PFSK-1 (cell line): ENCODE results near the gene ARHGAP5.

Source experiments
- FOXP2 ChIP-seq: optimal IDR thresholded peaks from 2 replicates; pipeline ENCODE3; 2011; ENCODE audit warnings: borderline replicate concordance, control low read depth, inconsistent platforms; ENCODE audit not compliant: insufficient read depth; ENCODE audit errors: extremely low read length, extremely low read depth
- POLR2AphosphoS5 ChIP-seq: IDR thresholded peaks from 2 replicates; pipeline ENCODE4 v1.6.1; 2012; ENCODE audit warnings: low read depth, mild to moderate bottlenecking, control low read depth, low read length, moderate library complexity
- REST ChIP-seq, 2 experiments: IDR thresholded peaks; 2 replicates each; pipeline versions ENCODE4 v1.6.1 to v1.8.0; 2011 to 2012; ENCODE audit warnings: low read depth in 2 of 2, low read length in 2 of 2, control low read depth in 1 of 2, inconsistent platforms in 1 of 2, mild to moderate bottlenecking in 1 of 2, moderate library complexity in 1 of 2; ENCODE audit not compliant: insufficient read depth in 1 of 2
- SIN3A ChIP-seq: IDR thresholded peaks from 2 replicates; pipeline ENCODE4 v1.6.1; 2012; ENCODE audit warnings: mild to moderate bottlenecking, low read length, moderate library complexity, borderline replicate concordance; ENCODE audit not compliant: insufficient read depth
- TAF1 ChIP-seq: IDR thresholded peaks from 2 replicates; pipeline ENCODE4 v1.6.1; 2012; ENCODE audit warnings: low read length, control low read depth, borderline replicate concordance; ENCODE audit not compliant: insufficient read depth

ARHGAP5 gene

DNA sequence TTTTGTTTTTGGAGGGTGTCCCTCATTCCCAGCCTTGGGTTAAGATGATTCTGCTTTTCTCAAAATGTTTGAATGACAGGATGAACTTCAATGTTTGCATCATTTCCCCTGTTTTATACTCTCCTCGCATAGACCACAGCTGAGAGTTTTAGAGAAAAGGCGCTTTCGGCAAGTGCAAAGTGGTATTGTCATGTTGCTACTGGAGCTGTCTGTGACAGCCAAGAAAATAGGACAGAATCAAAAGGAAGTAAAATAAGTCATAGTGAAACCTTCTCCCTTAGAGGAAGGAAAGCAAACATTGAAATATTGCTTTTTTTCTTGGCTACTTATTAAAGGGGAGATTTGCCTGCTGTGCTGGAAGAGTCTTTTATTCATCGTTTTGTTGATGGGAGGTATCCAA is 33.5 kb upstream of the ARHGAP5 start:
- TF ChIP-seq REST (IDR thresholded peaks at IDR 0.05; ENCODE audit: insufficient read depth in 1 of 2, low read depth in 2 of 2, low read length in 2 of 2) (no peak), TAF1 (no peak), POLR2AphosphoS5 (no peak), FOXP2 (no peak), SIN3A (no peak)

DNA sequence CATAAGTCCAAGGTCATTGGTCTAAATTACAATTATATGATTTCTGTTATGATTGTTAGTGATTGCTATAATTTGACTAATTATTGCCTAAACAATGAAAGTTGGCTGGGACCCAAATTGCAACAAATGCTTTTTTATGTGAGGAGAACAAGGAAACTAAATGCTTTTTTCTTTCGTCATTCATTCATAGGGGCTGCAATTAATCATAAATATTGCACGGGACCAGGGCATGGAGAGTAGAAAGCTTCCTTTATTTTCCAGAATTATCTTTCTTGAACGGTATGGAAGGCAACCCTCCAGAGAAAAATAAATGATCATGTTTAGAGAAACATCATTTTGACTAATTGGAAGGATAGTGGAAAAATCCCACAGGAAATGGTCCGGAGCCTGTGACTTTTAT is 32.6 kb upstream of the ARHGAP5 start:
- TF ChIP-seq POLR2AphosphoS5: no peak
- TF ChIP-seq SIN3A: no peak
- TF ChIP-seq FOXP2: no peak
- TF ChIP-seq TAF1: no peak
- no peak for TF ChIP-seq REST (IDR thresholded peaks at IDR 0.05; ENCODE audit: insufficient read depth in 1 of 2, low read depth in 2 of 2, low read length in 2 of 2)

GRCh38 chr14:32047791-32048190 is 29.3 kb upstream of the ARHGAP5 start:
- TF ChIP-seq FOXP2 (no peak), SIN3A (no peak), REST (IDR thresholded peaks at IDR 0.05; ENCODE audit: insufficient read depth in 1 of 2, low read depth in 2 of 2, low read length in 2 of 2) (no peak), TAF1 (no peak), POLR2AphosphoS5 (no peak)

DNA sequence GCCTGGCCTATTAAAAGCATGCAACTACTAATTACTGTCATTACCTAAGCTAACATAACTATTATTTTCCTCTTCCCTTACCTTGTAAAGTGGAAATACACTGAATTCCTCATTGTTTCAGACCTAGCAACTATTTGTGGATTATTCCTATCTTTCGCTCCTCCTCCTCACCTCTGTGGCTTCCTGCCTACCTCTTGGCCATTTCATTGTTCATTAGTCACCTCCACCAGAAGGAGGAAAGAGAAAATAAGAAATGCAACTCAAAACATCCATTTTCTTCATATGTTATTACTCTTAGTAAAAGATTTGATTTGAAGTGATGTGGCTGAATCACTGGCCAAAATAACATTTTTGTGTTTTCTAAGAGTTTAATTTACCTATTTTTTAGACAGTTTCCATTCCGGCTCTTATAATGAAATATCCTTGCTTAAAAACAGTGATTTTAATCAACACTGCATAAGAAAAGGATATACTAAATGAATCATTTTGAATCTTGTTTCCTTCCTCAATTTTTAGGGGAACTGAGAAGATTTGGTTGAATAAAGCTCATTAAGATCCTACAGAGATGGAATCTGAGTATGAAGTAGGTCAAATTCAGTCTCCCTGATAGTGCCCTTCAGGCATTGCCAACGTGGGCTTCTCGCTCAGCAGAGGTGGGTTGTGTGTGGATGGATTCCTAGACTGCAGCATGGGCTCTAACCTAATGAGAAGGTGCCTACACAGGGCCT is 27.6 kb upstream of the ARHGAP5 start:
- TF ChIP-seq REST (IDR thresholded peaks at IDR 0.05; ENCODE audit: insufficient read depth in 1 of 2, low read depth in 2 of 2, low read length in 2 of 2): no peak
- no peak for TF ChIP-seq POLR2AphosphoS5
- no peak for TF ChIP-seq FOXP2
- no peak for TF ChIP-seq TAF1
- no peak for TF ChIP-seq SIN3A

GRCh38 chr14:32050878-32051277 is 26.2 kb upstream of the ARHGAP5 start:
- TF ChIP-seq FOXP2 (no peak), POLR2AphosphoS5 (no peak), TAF1 (no peak), REST (IDR thresholded peaks at IDR 0.05; ENCODE audit: insufficient read depth in 1 of 2, low read depth in 2 of 2, low read length in 2 of 2) (no peak), SIN3A (no peak)
